ENCODE data around the gene PDE6G.

PDE6G gene

GRCh38 chr17:81656118-81656743 lies at the start of gene PDE6G:
PDE6G (minus strand) TSS chr17:81656542; CDS start chr17:81653305, 3,237 bp downstream.
- no peak for DNase-seq

GRCh38 chr17:81705518-81706231 lies 49.3 kb upstream of the PDE6G start:
- no peak for DNase-seq

GRCh38 chr17:81703747-81704654 lies 47.7 kb upstream of the PDE6G start:
- DNase-seq = no peak

DNA sequence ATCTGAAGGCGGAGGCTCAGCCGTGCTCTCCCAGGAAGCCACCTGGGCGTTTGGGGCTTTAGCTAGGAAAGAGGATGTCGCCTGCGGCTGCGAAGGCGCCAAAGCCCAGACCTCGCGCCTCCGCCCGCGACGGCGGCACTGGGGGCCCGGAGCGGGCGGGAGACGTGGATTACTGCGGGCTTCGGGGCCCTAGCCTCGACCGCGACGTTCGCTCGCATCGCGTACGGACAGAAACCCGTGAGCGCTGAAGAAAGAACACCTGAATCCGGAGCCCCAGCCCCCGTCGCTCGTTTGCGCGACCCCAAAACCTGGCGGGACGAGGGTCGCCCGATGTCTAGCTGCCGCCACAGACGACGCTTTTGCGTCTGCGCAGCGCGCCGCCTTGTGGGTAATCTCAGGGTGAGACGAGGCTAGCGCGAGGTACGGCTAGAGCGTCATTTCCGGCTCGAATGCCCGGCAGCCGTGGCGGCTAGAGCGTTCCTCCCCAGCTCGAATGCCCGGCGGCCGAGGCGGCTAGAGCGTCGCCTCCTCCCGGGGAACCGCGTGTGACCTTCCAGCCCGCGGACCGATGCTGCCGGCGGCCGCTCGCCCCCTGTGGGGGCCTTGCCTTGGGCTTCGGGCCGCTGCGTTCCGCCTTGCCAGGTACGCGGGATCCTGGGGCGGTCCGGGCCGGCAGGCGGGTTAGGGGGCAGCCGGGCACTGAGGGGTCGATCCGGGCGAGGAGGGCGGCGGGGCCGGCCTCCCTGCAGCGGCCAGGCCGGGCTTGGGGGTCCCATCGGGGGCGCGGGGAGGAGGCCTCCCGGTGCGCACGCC lies 46.8 kb upstream of the PDE6G start, which contains the start of gene MRPL12:
MRPL12 (plus strand) TSS at position 434 of the 813 bp plus-strand sequence; CDS start at position 569, 135 bp downstream.
- DNase-seq = peak; percentile 88

GRCh38 chr17:81701288-81702071 lies 45.1 kb upstream of the PDE6G start:
- DNase-seq = no peak

DNA sequence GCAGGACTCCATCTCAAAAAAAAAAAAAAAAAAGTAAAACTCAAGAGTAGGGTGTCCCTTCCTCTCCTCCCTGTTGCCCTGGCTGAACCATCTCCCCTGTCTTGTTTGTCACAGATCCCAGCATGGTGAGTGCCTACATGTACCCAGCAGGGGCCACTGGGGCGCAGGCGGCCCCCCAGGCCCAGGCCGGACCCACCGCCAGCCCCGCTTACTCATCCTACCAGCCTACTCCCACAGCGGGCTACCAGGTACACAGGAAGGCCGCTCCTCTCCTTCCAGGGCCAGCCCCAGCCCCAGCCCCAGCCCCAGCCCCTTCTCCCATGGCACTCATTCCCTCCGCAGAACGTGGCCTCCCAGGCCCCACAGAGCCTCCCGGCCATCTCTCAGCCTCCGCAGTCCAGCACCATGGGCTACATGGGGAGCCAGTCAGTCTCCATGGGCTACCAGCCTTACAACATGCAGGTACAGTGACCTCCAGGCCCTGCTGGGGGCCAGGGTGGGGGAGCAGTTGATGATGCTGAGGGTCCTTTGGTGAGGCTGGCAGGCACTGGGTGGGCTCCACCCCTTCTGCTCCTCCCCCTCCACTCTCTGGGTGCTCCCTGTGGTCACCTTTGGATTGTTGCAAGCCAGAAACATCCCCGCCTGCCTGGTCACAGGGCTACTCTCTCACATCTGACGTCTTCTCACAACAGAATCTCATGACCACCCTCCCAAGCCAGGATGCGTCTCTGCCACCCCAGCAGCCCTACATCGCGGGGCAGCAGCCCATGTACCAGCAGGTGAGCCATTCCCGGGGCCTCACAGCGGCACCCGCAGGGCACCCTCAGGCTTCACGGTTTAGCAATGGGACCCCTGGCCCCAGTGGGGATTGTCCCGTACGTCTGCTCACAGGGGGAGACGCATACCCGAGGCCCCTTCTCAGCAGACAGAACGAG lies 44.3 kb upstream of the PDE6G start:
- DNase-seq = no peak

DNA sequence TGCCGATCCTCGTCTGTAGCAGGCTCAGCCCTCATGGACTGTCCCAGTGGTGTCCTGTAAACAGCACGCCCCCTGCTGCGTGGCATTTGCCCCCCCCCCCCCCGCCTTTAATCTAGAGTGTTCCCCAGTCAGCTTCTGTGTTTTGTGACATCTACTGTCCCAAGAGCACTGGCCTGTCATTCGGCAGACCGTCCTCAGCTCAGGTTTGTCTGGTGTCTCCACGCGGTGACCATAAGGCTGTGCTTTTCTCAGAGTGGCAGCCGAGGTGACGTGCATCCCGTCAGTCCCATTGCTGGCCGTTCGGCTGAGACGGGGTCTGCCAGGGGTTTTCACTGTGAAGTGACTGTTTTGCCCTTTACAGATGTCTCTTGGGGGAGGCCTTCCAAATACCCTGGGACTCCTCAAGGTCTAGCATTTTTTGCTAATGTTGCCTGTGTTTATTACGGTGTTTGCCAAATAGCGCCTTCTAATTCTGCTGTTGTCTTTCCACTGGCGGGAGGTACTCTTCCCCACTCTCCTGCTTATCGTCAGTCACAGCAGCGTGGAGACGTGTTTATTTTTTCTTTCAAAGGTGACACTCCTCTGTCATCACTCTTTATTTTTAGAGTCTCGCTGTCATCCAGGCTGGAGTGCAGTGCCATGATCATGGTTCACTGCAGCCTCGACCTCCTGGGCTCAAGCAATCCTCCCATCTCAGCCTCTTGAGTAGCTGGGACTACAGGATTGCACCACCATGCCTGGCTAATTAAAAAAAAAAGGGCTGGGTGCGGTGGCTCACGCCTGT lies 41.1 kb upstream of the PDE6G start:
- no peak for DNase-seq

- DNase-seq = no peak
Observed at GRCh38 chr17:81696218-81696941, 40.0 kb upstream of the PDE6G start.

- DNase-seq = no peak
Observed at GRCh38 chr17:81695801-81696200, 39.5 kb upstream of the PDE6G start.

DNA sequence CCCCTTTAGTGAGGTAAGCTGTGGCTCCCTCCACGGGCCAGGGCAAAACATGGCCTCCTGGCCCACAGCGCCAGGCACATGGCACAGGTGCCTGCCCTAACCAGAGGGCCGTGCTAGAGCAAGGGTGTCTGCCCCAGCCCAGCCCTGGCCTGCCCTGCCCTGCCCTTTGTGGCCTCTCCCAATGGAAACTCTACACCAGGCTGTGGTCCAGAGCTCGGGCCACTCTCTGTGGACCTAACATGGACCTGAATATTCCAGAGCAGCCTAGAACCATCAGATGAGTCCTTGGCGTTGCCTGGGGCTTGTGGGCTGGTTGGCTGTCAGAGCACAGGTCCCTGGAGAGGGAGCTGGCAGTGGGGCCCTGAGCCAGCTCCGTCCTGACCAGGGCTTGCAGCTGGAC lies 38.9 kb upstream of the PDE6G start:
- no peak for DNase-seq

- DNase-seq = no peak
Observed at GRCh38 chr17:81694810-81695209, 38.5 kb upstream of the PDE6G start.

DNA sequence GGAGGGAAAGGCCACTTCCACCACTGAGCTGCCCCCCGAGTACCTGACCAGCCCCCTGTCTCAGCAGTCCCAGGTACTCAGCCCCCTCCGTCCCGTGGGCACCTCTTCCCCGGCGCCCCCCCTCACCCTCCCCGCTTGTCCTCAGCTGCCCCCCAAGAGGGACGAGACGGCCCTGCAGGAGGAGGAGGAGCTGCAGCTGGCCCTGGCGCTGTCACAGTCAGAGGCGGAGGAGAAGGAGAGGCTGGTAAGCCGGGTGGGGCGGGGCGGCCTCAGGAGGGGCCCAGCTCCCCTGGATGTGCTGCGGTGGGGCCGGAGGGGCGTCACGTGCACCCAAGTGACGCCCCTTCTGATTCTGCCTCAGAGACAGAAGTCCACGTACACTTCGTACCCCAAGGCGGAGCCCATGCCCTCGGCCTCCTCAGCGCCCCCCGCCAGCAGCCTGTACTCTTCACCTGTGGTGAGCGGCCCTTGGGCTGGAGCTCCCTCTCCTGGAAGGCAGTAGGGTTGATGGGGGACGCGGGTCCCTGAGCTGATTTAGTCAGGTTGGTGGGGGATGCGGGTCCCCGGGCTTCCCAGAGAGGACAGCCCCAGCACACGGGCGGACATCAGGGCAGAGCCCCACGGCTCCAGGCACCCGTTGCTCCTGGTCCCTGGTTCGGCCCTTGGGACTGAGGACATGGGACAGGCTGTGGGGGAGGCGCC lies 37.3 kb upstream of the PDE6G start:
- no peak for DNase-seq

DNA sequence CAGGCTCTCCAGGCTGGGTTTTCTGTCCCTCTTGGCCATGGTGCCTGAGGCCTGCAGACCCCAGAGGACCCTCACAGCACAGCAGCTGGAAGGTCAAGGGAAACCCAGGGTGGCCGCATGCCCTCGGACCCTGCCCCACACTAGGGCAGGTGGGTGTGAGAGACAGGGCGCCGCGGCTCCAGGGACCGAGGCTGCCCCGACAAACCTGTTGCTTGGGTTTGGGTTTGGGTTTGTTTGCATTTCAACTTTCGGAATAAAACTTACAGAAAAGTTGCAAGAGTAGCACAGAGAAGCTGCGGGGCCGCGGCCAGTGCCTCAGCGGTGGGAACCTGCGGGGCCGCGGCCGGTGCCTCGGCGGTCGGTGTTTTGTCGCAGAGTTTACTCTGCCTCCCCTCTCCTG lies 35.3 kb upstream of the PDE6G start:
- no peak for DNase-seq

GRCh38 chr17:81691196-81691595 lies 34.9 kb upstream of the PDE6G start:
- no peak for DNase-seq

- DNase-seq = no peak
Observed at GRCh38 chr17:81690549-81690948, 34.2 kb upstream of the PDE6G start.

DNA sequence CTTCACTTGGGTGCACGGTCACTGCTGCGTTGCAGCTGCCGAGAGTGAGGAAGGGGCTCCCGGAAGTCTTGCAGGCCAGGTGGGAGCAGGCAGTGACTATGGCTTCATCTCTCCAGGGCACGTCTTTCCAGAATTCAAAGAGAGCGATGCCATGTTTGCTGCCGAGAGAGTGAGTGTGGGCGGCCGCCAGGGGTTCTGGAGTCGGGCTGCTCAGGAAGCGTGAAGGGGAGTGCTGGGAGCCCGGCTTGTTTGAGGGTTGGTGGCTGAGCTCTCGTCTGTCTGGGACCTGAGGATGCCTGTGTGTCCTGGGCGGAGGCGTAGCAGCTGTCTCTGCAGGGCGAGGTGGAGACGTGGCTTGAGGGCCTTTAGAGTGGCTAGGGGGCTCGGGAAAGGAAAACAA lies 33.7 kb upstream of the PDE6G start:
- DNase-seq = no peak

GRCh38 chr17:81688616-81689015 lies 32.3 kb upstream of the PDE6G start:
- no peak for DNase-seq

DNA sequence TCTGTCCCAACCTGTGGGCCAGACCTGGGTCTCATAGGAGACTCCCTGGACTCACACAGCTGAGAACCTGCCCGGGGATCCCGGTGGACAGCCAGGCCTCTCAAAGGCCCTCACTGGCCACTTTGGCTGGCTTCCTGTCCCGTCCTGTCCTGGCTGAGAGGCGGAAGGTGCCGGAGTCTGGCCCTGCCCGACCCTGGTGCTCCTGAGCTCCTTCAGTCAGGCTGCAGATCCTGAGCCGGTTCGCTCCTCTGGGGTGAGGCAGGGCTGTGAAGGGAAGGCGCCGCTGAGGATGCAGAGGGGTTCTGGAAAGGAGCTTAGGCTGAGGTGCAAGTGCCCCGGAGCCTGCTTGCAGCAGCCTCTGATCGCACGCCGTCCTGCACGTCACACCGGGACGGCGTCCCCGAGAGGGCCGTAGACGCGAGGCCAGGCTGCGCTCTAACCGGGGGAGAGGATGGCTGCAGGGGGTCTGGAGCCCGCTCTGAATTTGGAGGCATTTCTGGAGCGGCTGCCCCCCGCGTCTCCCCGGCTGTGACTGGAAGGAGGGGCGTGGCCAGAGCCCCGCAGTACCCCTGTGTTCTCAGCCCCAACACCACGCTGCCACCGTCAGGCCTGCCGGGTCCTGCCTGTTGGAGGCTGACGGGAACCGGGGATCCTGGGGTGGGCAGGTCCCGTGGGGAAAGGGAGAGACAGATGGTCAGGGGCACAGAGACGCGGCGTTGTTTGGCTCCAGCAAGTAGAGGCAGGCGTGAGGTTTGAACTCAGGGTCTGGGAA lies 31.6 kb upstream of the PDE6G start:
- DNase-seq = no peak
